ENCODE results near the gene CREB3L2. TPM values are rescaled to one million over a fixed set of nuclear protein-coding genes. Genes with fewer than 3 reads are reported as not detected.

Gene CREB3L2
- polyA plus RNA-seq, 1 of the 3 experiments (the other 2 are of a cell fraction): 22.9 TPM

DNA sequence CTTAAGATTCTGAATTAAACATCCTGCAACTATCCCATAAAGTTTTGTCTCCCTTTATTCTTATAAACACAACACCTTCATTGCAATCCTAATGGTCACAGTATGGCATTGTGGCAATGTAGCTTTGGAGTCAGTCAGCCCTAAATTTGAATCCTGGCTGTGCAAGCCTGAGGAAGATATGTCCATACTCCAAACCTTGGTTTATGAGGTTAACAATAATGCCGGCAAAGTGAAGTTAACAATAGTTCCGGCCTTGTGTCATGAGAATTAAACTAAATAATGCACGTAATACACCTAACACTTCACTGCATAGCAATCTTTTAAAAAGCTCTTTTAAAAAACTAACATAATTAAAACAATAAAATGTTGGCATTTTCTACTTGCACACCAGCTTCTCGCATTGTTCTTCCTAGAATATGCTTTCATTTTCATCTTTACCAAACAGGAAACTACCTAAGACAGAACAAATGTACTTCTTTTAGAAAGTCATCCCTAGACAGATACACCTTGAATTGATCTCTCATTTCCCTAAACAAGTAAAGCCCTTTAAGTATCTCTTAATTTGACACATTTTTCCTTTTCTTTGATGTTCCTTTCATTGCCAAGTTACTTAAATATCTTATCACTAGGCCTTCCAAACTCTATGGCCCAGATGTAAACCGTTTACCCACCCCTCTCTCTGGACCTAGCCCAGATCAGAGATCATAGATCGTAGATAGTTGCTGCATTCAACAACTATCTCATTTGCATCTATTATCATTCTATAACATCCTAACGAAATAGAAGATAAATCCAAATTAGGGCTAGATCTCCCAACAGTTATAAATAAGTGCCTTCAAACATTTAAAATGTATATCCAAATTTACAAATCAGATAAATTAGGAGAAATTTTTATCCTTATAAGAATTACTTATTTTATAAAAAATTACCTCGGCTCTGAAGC is 66.7 kb downstream of the CREB3L2 start:
- H3K4me3 ChIP-seq (ENCODE audit: low read depth in 2 of 2, low read length in 1 of 2): no peak overlapping the region
- H3K36me3 ChIP-seq (replicated peaks in 1 of 2; ENCODE audit: control insufficient read depth in 1 of 2, insufficient read depth in 2 of 2, low read length in 1 of 2): no peaks in the 10 kb centered on the region
- H4K20me1 ChIP-seq (ENCODE audit: insufficient read depth): no peaks in the 10 kb centered on the region
- TF ChIP-seq FOXJ3 (CRISPR knock-in tag; IDR thresholded peaks at IDR 0.05) (no peak), RXRA (IDR thresholded peaks at IDR 0.05; ENCODE audit: borderline replicate concordance, low read depth) (no peak), TCF12 (IDR thresholded peaks at IDR 0.05) (no peak), SMC3 (IDR thresholded peaks at IDR 0.05; ENCODE audit: low read depth, low read length) (no peak), SIN3A (IDR thresholded peaks at IDR 0.05; ENCODE audit: borderline replicate concordance, low read depth, low read length) (no peak)
- TF ChIP-seq, protein P1, sequence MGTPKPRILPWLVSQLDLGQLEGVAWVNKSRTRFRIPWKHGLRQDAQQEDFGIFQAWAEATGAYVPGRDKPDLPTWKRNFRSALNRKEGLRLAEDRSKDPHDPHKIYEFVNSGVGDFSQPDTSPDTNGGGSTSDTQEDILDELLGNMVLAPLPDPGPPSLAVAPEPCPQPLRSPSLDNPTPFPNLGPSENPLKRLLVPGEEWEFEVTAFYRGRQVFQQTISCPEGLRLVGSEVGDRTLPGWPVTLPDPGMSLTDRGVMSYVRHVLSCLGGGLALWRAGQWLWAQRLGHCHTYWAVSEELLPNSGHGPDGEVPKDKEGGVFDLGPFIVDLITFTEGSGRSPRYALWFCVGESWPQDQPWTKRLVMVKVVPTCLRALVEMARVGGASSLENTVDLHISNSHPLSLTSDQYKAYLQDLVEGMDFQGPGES (IDR thresholded peaks at IDR 0.05; ENCODE audit: low read depth, low read length): no peak
- TF ChIP-seq, protein P2, sequence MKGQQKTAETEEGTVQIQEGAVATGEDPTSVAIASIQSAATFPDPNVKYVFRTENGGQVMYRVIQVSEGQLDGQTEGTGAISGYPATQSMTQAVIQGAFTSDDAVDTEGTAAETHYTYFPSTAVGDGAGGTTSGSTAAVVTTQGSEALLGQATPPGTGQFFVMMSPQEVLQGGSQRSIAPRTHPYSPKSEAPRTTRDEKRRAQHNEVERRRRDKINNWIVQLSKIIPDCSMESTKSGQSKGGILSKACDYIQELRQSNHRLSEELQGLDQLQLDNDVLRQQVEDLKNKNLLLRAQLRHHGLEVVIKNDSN (IDR thresholded peaks at IDR 0.05; ENCODE audit: borderline replicate concordance, low read depth): no peak
- TF ChIP-seq, protein P3, sequence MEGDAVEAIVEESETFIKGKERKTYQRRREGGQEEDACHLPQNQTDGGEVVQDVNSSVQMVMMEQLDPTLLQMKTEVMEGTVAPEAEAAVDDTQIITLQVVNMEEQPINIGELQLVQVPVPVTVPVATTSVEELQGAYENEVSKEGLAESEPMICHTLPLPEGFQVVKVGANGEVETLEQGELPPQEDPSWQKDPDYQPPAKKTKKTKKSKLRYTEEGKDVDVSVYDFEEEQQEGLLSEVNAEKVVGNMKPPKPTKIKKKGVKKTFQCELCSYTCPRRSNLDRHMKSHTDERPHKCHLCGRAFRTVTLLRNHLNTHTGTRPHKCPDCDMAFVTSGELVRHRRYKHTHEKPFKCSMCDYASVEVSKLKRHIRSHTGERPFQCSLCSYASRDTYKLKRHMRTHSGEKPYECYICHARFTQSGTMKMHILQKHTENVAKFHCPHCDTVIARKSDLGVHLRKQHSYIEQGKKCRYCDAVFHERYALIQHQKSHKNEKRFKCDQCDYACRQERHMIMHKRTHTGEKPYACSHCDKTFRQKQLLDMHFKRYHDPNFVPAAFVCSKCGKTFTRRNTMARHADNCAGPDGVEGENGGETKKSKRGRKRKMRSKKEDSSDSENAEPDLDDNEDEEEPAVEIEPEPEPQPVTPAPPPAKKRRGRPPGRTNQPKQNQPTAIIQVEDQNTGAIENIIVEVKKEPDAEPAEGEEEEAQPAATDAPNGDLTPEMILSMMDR (IDR thresholded peaks at IDR 0.05): no peak
- peaks cover 36 to 51% of the 10 kb centered on the region in 2 experiments for H3K4me1 ChIP-seq (ENCODE audit: control insufficient read depth in 1 of 2, insufficient read depth in 2 of 2, low read depth in 1 of 2, low read length in 1 of 2)
- CTCF ChIA-PET: interaction anchor here (0.9 to 1.2 kb wide), 4 partner anchors 31 to 74 kb away, joined by 3 to 4 read pairs (median 4); partner anchors contain the start of gene CREB3L2
- POLR2A ChIA-PET: interaction anchor here (0.6 kb wide), 1 partner anchor 34 kb away, joined by 4 read pairs; no protein-coding TSS in a partner anchor
- H3K4me2 ChIP-seq: no peak overlapping the region
- peak overlapping the region in 1 of 2 experiments; percentile 92; a peak in 2 of 4 replicates for H3K27ac ChIP-seq (ENCODE audit: low read depth in 2 of 2, low read length in 1 of 2)
- no peaks in the 10 kb centered on the region for H3K9me2 ChIP-seq
- DNase-seq: no peak
- no peak overlapping the region for H3K9ac ChIP-seq
- H3F3A ChIP-seq (replicated peaks; ENCODE audit: insufficient read depth): peaks cover 44% of the 10 kb centered on the region
- H2AFZ ChIP-seq (ENCODE audit: low read depth): no peak overlapping the region
- H3K9me3 ChIP-seq: no peaks in the 10 kb centered on the region
- H3K79me2 ChIP-seq (ENCODE audit: insufficient read depth): peaks cover 98% of the 10 kb centered on the region
- H3K27me3 ChIP-seq (ENCODE audit: insufficient read depth): no peaks in the 10 kb centered on the region
- WGBS (ENCODE audit: low lambda C conversion rate): 93% methylated on average over 8 of the region's 8 CpGs

DNA sequence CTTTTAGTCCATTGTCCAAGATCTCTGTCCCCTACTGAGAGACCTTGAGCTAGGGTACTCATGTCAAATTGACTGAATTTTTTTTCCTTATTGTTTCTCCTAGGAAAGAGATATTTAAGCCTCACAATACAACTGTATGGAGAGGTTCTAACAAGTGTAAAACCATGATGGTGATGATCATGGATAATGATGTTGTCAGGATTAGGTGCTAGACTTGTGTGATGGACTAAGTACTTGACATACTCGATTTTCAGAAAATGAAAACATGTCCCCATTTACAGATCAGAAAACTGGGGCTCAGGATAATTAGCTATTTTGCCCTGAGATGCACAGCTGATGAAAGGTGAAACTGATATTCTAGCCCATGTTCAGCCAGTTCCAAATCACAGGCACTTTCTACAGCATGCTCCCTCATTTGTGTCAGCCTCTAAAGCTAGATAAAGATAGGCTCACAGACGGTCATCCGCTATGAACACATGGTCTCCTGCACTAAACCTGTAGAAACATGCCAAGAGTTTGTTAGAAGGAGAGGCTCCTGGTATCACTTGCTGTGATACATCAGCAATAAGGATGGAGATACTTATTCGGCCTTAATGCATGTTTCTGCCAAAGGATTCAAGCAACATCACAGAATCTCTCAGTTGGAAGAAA is 67.6 kb downstream of the CREB3L2 start:
- Histone ChIP-seq H3K36me3 (replicated peaks in 1 of 2; ENCODE audit: control insufficient read depth in 1 of 2, insufficient read depth in 2 of 2, low read length in 1 of 2) (no peaks in the 10 kb centered on the region), H3K4me3 (ENCODE audit: low read depth in 2 of 2, low read length in 1 of 2) (no peak overlapping the region), H3K79me2 (ENCODE audit: insufficient read depth) (peaks cover 98% of the 10 kb centered on the region), H2AFZ (ENCODE audit: low read depth) (no peak overlapping the region), H3K9me3 (no peaks in the 10 kb centered on the region), H3K9ac (no peak overlapping the region), H3K4me2 (no peak overlapping the region), H3K27ac (ENCODE audit: low read depth in 2 of 2, low read length in 1 of 2) (peak overlapping the region; percentile 75 to 92), H3F3A (replicated peaks; ENCODE audit: insufficient read depth) (peaks cover 48% of the 10 kb centered on the region), H4K20me1 (ENCODE audit: insufficient read depth) (no peaks in the 10 kb centered on the region), H3K4me1 (ENCODE audit: control insufficient read depth in 1 of 2, insufficient read depth in 2 of 2, low read depth in 1 of 2, low read length in 1 of 2) (peaks cover 36 to 54% of the 10 kb centered on the region in 2 experiments), H3K9me2 (no peaks in the 10 kb centered on the region), H3K27me3 (ENCODE audit: insufficient read depth) (no peaks in the 10 kb centered on the region)
- no peak for DNase-seq
- POLR2A ChIA-PET: no interaction called here
- 95% methylated on average over 4 of the region's 4 CpGs for WGBS (ENCODE audit: low lambda C conversion rate)
- CTCF ChIA-PET: interaction anchor here (0.6 to 1.6 kb wide), 6 partner anchors 9 to 75 kb away, joined by 3 to 6 read pairs (median 4); no protein-coding TSS in a partner anchor
- no peak for TF ChIP-seq NFIC (IDR thresholded peaks at IDR 0.05; ENCODE audit: borderline replicate concordance)
- no peak for TF ChIP-seq EP300 (IDR thresholded peaks at IDR 0.05; ENCODE audit: borderline replicate concordance in 1 of 2, low read depth in 1 of 2, low read length in 1 of 2)
- TF ChIP-seq RFX5 (IDR thresholded peaks at IDR 0.05; ENCODE audit: low read length): no peak
- TF ChIP-seq, protein P4, sequence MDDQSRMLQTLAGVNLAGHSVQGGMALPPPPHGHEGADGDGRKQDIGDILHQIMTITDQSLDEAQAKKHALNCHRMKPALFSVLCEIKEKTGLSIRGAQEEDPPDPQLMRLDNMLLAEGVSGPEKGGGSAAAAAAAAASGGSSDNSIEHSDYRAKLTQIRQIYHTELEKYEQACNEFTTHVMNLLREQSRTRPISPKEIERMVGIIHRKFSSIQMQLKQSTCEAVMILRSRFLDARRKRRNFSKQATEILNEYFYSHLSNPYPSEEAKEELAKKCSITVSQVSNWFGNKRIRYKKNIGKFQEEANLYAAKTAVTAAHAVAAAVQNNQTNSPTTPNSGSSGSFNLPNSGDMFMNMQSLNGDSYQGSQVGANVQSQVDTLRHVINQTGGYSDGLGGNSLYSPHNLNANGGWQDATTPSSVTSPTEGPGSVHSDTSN (IDR thresholded peaks at IDR 0.05): no peak
- no peak for TF ChIP-seq GABPA (IDR thresholded peaks at IDR 0.05; ENCODE audit: low read depth)
- no peak for TF ChIP-seq MXI1 (IDR thresholded peaks at IDR 0.05; ENCODE audit: low read depth, low read length)
- no peak for TF ChIP-seq GATA2 (CRISPR knock-in tag; IDR thresholded peaks at IDR 0.05)
- TF ChIP-seq ELF1 (IDR thresholded peaks at IDR 0.05): no peak
- TF ChIP-seq, protein P1 (IDR thresholded peaks at IDR 0.05; ENCODE audit: low read depth, low read length): no peak
- TF ChIP-seq JUND (IDR thresholded peaks at IDR 0.05): no peak
- TF ChIP-seq TCF12 (IDR thresholded peaks at IDR 0.05): no peak
- no peak for TF ChIP-seq NRF1 (IDR thresholded peaks at IDR 0.05; ENCODE audit: low read depth, low read length)
- no peak for TF ChIP-seq FOSL2 (IDR thresholded peaks at IDR 0.05; ENCODE audit: borderline replicate concordance, low read depth)

All from SK-N-SH (cell line).